HL-60 (cell line): ENCODE measurements around the gene CORO6.

ENCODE experiments used
- GABPA ChIP-seq: IDR thresholded peaks from 2 replicates; pipeline ENCODE4 v1.6.1; 2012; ENCODE audit warnings: low read depth
- POLR2AphosphoS5 ChIP-seq: IDR thresholded peaks from 2 replicates; pipeline ENCODE4 v1.6.1; 2012; ENCODE audit warnings: low read depth
- TF ChIP-seq, protein P1 (sequence below): IDR thresholded peaks from one replicate; pipeline ENCODE4 v1.5.1; 2011; ENCODE audit warnings: low read length, control low read depth, inconsistent platforms; ENCODE audit not compliant: insufficient read depth
- TF ChIP-seq, protein P2 (sequence below): IDR thresholded peaks from 2 replicates; pipeline ENCODE4 v1.6.1; 2012; ENCODE audit warnings: low read depth; ENCODE audit not compliant: insufficient replicate concordance

DNA sequence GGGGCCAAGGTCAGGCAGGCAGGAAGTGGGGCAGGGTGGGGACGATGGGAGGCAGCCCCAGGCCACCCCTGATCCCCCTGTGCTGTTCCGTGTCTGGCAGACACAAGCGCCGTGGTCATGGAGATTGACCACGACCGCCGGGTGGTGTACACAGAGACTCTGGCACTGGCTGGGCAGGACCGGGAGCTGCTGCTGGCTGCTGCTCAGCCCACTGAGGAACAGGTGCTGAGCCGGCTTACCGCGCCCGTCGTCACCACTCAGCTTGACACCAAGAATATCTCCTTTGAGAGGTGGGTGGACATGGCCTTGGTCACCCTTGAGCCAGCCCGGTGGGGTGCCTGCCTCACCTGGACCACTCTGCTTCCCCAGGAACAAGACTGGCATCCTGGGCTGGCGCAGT is 13.7 kb downstream of the CORO6 start:
- TF ChIP-seq, protein P1, sequence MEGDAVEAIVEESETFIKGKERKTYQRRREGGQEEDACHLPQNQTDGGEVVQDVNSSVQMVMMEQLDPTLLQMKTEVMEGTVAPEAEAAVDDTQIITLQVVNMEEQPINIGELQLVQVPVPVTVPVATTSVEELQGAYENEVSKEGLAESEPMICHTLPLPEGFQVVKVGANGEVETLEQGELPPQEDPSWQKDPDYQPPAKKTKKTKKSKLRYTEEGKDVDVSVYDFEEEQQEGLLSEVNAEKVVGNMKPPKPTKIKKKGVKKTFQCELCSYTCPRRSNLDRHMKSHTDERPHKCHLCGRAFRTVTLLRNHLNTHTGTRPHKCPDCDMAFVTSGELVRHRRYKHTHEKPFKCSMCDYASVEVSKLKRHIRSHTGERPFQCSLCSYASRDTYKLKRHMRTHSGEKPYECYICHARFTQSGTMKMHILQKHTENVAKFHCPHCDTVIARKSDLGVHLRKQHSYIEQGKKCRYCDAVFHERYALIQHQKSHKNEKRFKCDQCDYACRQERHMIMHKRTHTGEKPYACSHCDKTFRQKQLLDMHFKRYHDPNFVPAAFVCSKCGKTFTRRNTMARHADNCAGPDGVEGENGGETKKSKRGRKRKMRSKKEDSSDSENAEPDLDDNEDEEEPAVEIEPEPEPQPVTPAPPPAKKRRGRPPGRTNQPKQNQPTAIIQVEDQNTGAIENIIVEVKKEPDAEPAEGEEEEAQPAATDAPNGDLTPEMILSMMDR: no peak
- TF ChIP-seq POLR2AphosphoS5 (no peak), GABPA (no peak)
- TF ChIP-seq, protein P2, sequence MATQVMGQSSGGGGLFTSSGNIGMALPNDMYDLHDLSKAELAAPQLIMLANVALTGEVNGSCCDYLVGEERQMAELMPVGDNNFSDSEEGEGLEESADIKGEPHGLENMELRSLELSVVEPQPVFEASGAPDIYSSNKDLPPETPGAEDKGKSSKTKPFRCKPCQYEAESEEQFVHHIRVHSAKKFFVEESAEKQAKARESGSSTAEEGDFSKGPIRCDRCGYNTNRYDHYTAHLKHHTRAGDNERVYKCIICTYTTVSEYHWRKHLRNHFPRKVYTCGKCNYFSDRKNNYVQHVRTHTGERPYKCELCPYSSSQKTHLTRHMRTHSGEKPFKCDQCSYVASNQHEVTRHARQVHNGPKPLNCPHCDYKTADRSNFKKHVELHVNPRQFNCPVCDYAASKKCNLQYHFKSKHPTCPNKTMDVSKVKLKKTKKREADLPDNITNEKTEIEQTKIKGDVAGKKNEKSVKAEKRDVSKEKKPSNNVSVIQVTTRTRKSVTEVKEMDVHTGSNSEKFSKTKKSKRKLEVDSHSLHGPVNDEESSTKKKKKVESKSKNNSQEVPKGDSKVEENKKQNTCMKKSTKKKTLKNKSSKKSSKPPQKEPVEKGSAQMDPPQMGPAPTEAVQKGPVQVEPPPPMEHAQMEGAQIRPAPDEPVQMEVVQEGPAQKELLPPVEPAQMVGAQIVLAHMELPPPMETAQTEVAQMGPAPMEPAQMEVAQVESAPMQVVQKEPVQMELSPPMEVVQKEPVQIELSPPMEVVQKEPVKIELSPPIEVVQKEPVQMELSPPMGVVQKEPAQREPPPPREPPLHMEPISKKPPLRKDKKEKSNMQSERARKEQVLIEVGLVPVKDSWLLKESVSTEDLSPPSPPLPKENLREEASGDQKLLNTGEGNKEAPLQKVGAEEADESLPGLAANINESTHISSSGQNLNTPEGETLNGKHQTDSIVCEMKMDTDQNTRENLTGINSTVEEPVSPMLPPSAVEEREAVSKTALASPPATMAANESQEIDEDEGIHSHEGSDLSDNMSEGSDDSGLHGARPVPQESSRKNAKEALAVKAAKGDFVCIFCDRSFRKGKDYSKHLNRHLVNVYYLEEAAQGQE: no peak
